ENCODE data around the gene STRN3. TPM values are rescaled to one million over a fixed set of nuclear protein-coding genes. Genes with fewer than 3 reads are reported as not detected.

STRN3 gene
- total and polyA plus RNA-seq, 10 of the 15 experiments (the other 5 are each of a cell fraction or from before 2014, with no cell fraction given): 7.8 to 27.9 (median 14.1) TPM

- TF ChIP-seq RFX5 (IDR thresholded peaks at IDR 0.05; ENCODE audit: low read depth, low read length) (no peak), HDAC6 (IDR thresholded peaks at IDR 0.05; ENCODE audit: unreplicated experiment) (no peak), SPI1 (IDR thresholded peaks at IDR 0.05; ENCODE audit: borderline replicate concordance, insufficient read depth, low read depth, low read length) (no peak), NFYB (IDR thresholded peaks at IDR 0.05; ENCODE audit: insufficient read depth, low read depth, low read length) (no peak), FOXM1 (IDR thresholded peaks at IDR 0.05; ENCODE audit: low read depth, low read length) (no peak), CHD1 (IDR thresholded peaks at IDR 0.05; ENCODE audit: low read depth, low read length) (no peak), RELA (IDR thresholded peaks at IDR 0.05; ENCODE audit: borderline replicate concordance, partially characterized antibody) (no peak), ETV6 (conservative IDR thresholded peaks at IDR 0.05 in 1 of 2, IDR thresholded peaks at IDR 0.05 in 1 of 2; ENCODE audit: borderline replicate concordance in 1 of 2, low read depth in 1 of 2) (no peak)
- TF ChIP-seq, protein P1, sequence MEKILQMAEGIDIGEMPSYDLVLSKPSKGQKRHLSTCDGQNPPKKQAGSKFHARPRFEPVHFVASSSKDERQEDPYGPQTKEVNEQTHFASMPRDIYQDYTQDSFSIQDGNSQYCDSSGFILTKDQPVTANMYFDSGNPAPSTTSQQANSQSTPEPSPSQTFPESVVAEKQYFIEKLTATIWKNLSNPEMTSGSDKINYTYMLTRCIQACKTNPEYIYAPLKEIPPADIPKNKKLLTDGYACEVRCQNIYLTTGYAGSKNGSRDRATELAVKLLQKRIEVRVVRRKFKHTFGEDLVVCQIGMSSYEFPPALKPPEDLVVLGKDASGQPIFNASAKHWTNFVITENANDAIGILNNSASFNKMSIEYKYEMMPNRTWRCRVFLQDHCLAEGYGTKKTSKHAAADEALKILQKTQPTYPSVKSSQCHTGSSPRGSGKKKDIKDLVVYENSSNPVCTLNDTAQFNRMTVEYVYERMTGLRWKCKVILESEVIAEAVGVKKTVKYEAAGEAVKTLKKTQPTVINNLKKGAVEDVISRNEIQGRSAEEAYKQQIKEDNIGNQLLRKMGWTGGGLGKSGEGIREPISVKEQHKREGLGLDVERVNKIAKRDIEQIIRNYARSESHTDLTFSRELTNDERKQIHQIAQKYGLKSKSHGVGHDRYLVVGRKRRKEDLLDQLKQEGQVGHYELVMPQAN (conservative IDR thresholded peaks at IDR 0.05): no peak; the same call in 1 of the 2 replicates
These were observed 151.8 kb downstream of the STRN3 start, which contains the start of gene COCH (continued) for GRCh38 chr14:30874120-30874998.
